Gastrocnemius medialis (tissue), 4 donors: Measurements from ENCODE around the gene MALRD1.

Experiments used
- POLR2A ChIP-seq, 2 donors: fragments of 450-650 bp; IDR thresholded peaks; one replicate each; pipeline ENCODE4 v1.6.1; 2017; ENCODE audit warnings: antibody characterized with exemption in 2 of 2, mild to moderate bottlenecking in 2 of 2, moderate library complexity in 2 of 2
- TF ChIP-seq, protein P1 (sequence below), 5 experiments: fragments of 450-650 bp in 3 of 5; fragments of 200-600 bp in 2 of 5; sonication (generic) in 2 of 5; IDR thresholded peaks in 4 of 5; conservative IDR thresholded peaks in 1 of 5; 1 replicate in 4 of 5; 2 replicates in 1 of 5; pipeline ENCODE4 v1.5.1; 2016 to 2019; ENCODE audit warnings: antibody characterized with exemption in 5 of 5, mild to moderate bottlenecking in 3 of 5, moderate library complexity in 3 of 5

DNA sequence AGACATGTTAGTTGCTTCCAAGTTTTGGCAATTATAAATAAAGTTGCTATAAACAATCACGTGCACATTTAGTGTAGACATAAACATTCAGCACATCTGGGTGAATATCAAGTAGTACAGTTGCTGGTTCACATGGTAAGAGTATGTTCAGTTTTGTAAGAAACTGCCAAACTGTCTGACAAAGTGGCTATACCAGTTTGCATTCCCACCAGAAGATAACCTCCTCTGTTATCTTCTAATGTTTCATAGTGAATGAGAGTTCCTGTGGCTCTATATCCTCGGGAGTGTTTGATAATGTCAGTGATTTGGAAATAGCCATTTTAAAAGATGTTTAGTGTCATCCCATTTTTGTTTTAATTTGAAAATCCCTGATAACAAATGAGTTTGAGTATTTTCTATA is 508.1 kb downstream of the MALRD1 start:
- TF ChIP-seq POLR2A (IDR thresholded peaks at IDR 0.05): no peak
- TF ChIP-seq, protein P1, sequence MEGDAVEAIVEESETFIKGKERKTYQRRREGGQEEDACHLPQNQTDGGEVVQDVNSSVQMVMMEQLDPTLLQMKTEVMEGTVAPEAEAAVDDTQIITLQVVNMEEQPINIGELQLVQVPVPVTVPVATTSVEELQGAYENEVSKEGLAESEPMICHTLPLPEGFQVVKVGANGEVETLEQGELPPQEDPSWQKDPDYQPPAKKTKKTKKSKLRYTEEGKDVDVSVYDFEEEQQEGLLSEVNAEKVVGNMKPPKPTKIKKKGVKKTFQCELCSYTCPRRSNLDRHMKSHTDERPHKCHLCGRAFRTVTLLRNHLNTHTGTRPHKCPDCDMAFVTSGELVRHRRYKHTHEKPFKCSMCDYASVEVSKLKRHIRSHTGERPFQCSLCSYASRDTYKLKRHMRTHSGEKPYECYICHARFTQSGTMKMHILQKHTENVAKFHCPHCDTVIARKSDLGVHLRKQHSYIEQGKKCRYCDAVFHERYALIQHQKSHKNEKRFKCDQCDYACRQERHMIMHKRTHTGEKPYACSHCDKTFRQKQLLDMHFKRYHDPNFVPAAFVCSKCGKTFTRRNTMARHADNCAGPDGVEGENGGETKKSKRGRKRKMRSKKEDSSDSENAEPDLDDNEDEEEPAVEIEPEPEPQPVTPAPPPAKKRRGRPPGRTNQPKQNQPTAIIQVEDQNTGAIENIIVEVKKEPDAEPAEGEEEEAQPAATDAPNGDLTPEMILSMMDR (IDR thresholded peaks at IDR 0.05 in 4 of 5, conservative IDR thresholded peaks at IDR 0.05 in 1 of 5): no peak
